GM21447 (cell line): Measurements from ENCODE around the gene PSMC6.
"Not testable (repeated sequence)": the region's sequence is repeated elsewhere in the genome, so short reads cannot be mapped to it uniquely, and the experiment has no call there.

Experiments
- ATAC-seq: cut with Tn5 transposase; IDR thresholded peaks from one replicate; pipeline ENCODE4 v1.9.1; 2021; ENCODE audit not compliant: unreplicated experiment

The PSMC6 gene

DNA sequence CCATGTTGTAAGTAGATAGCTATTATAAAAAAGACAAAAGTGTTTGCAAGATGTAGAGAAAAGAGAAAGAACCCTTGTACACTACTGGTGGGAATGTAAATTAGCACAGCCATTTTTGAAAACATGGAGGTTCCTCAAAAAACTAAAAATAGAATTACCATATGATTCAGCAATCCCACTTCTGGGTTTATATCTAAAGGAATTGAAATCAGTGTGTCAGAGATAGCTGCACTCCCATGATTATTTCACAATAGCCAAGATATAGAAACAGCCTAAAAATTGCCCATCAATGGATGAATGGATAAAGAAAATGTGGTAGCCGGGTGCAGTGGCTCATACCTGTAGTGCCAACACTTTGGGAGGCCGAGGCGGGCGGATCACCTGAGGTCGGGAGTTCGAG lies 9.2 kb downstream of the PSMC6 start:
- no peak for ATAC-seq

DNA sequence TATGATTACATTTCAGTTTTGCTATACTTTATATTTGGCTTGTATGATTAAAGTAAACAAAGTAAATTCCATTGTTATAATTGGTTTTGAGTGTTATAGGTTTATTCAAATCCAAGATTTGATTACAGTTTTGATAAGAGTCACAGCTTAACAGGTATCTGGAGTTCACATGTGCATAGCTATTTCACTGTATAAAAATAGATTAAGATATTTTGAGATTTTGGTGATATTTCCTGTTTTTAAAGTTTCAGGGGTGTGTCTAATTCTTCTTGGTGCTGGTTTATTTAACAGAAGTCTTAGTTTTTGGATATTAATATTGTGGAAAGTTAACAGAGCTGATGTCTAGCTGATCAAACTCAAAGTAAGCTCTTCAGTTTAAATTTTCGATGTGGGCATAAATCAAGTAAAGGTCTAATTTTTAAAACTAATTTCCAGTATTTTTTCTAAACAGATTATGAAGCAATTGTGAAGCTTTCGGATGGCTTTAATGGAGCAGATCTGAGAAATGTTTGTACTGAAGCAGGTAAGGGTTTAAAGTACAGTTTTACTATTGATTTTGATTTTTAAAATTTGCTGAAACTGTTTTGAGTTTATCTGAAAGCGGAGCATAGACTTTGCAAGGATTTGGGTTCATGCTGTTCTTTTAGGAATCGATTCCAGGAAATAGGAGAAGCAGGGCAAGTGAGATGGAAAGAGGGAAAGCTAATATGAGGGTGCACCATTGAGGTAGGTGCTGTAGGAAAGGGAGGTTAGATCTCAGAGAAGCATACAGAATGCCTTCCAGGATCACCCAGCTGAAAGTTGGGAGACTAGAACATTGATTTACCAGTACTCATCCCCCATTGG lies 16.7 kb downstream of the PSMC6 start:
- ATAC-seq, result no peak

DNA sequence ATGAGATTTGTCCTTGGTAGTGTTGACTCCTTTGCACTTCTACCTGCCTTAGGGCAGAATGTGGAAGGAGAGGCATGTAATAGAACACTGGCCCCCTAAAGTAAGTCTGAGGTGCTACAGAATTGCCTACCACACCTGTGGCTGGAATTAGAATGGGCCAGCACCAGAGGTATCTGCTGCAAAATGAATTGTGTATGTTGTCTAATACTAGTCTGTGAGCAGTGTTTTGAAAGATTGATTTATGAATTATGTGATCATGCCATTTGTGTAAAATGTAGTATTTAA lies 17.3 kb downstream of the PSMC6 start:
- no peak for ATAC-seq

DNA sequence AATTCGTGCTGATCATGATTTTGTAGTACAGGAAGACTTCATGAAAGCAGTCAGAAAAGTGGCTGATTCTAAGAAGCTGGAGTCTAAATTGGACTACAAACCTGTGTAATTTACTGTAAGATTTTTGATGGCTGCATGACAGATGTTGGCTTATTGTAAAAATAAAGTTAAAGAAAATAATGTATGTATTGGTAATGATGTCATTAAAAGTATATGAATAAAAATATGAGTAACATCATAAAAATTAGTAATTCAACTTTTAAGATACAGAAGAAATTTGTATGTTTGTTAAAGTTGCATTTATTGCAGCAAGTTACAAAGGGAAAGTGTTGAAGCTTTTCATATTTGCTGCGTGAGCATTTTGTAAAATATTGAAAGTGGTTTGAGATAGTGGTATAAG lies 20.5 kb downstream of the PSMC6 start:
- not testable (repeated sequence) for ATAC-seq

DNA sequence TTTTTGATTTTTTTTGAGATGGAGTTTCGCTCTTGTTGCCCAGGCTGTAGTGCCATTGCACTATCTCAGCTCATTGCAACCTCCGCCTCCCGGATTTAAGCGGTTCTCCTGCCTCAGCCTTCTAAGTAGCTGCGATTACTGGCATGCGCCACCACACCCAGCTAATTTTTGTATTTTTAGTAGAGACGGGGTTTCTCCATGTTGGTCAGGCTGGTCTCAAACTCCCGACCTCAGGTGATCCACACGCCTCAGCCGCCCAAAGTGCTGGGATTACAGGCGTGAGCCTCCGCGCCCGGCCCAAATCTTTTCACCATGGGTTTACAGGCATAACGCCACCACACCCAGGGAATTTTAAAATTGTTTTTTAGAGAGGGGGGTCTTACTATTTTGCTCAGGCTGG lies 22.0 kb downstream of the PSMC6 start:
- not testable (repeated sequence) for ATAC-seq

DNA sequence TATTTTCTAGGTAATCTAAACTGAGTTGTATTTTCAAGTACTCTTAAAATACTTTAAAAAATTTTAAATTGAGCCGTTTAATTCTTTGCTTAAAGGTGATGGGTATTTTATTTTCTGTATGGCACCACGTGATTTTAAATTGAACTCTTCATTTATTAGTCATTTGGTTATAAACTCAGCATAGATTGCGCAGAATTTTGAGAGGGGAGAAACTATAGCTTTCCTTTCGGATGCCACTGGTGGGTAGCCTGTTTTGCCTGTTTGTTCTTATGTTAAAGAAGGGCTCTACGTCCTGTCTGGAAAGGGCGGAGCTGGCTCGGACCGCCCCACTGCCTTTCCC lies 22.6 kb downstream of the PSMC6 start:
- ATAC-seq, result no peak

DNA sequence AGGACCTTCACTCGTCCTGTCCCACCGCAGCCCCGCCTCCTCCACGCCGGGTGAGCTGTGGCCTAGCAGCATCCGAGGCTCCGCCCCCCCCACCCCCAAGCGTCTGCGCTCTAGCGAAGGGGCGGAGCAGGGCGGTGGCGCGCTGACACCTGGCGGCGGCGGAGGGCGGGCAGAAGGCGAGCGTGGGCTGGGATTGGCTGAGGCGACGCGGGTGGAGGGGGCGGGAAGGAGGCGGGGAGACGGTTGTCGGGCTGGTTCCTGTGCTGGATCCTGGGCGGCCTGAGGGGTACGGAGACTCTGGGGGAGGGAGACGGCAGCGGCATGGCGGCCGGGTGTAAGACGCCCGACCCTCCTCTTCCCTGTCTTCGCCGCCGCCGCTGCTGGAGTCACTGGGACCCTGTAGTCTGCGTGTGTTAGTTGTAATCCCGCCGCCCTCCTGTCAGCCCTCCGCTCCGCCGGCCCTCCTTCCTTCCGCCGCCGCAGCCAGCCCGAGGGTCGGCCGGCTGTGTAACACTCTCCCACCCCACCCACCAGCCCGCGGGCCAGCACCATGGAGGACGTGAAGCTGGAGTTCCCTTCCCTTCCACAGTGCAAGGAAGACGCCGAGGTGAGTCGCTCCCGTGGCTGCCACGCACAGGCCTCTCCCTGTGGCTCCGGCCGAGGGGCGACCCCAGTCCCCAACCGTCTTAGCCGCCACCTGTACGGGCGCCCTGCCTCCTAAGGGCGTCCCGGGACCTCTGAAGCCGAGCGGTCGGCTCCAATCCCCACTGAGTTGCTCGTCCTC lies 23.1 kb downstream of the PSMC6 start, which contains the start of gene STYX:
STYX (plus strand) TSS at position 242 of the 784 bp plus-strand sequence; CDS start at position 551, 309 bp downstream.
- peak; percentile 89 for ATAC-seq

DNA sequence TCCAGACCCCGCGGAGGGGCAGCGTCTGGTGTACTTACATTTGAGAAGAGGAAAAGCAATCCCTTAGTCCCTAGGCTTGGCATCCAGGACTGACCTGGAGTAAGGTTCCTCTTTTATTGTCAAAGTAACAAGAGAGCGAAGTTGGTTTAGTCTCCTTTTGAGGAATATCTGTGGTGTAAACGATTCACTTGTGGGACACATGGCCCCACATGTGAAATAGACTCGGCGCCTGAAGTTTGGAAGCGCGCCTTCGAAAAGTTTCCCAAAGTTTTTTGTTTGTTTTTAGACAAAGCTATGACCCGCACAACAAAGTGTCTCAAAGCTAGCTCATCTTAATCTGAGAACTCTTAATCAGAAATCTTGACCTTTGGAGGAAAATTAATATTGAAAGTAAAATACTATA lies 23.7 kb downstream of the PSMC6 start:
- ATAC-seq, result no peak

DNA sequence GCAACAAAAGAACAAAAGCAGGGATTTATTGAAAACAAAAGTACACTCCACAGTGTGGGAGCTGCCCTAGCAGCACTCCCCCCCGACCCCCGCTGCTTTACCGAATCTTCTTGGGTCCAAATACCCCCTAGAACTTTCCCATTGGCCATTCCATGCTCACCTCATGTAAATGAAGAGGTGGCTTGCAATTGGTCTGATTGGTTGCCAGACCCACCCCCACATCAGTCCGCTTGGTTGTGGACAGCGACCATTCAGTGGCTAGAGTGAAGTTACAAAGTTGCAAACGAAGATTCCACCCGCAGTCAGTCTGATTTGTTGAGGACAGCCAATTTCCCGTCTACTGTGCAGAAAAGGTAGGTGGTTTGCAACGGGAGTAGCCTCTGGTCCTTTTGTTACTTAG lies 26.8 kb downstream of the PSMC6 start:
- ATAC-seq, result no peak

DNA sequence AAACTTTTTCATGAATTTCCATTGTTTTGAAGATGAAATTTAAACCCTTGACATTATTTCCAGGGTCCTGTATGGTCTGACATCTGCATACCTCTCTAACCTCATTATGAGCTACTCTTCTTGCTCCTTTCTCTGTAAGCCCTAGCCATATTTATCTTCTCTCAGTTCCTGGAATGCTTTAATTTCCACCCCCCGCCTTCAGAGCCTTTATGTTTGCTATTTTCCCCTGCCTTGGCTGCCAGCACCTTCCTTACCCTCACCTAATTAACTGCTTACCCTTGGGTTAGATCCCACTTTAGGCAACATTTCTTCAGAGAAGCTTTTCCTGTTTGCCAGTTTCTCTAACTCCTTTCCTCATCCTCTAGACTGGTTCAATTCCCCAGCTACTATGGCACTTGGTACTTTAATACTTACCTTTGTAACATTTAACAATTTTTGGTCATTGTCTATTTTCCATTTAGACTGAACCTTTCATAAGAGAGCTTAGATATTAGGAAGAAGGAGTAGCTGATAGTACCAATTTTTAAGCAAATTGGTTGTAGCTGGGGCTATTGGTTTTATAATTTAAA lies 29.0 kb downstream of the PSMC6 start:
- ATAC-seq, result no peak

DNA sequence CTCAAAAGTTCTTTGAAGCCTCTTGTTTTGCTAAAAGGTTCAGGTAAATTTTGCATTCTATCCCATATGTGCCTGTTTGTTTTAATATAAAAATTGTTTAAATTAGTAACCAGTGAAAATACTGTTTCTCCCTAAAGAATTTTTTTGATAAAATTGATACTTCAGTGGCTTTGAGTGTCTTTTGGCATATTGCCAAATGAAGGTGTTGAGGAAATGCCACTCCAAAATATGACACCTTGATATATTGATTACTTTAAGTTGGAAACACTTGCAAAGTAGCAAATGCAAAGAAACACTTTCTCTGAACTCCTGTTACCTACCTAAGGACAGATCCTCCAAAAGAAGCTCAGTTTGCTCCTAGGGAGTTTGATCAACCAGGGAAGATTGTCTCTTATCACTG lies 31.4 kb downstream of the PSMC6 start:
- ATAC-seq, result no peak

DNA sequence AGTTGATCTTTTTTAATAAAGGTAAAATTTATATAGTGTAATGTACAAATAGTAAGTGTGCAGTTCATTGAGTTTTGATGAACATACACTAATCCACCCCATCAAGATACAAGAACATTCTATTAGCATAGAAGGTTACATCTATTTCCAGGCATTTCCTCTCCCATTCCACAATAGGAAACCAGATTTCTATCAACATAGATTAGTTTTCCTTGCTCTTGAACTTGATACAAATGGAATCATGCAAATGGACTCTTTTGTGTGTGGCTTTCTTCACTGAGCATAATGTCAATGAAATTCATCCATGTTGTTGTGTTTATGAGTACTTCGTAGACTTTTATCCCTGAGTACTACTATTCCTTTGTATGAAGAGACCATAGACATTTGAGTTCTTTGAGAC lies 33.8 kb downstream of the PSMC6 start:
- no peak for ATAC-seq

DNA sequence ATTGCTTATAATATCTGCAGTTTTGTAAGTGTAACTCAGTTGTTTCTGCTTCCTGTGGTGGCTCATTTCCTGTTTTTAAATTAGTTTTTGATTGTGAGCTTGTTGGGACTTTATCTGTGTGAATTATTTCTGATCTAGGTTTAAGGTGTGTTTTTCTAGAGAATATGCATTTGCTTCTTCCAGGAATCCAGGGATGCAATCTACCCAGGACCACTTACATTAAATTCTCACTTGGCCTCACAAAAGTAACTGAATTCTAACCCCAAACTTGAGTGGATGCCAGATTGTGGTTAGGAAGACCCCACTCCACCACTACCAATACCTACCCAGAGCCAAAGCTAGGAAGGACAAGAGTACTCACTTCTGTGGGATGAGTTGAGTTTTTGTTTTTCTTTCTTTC lies 34.9 kb downstream of the PSMC6 start:
- peak; percentile 44 for ATAC-seq

DNA sequence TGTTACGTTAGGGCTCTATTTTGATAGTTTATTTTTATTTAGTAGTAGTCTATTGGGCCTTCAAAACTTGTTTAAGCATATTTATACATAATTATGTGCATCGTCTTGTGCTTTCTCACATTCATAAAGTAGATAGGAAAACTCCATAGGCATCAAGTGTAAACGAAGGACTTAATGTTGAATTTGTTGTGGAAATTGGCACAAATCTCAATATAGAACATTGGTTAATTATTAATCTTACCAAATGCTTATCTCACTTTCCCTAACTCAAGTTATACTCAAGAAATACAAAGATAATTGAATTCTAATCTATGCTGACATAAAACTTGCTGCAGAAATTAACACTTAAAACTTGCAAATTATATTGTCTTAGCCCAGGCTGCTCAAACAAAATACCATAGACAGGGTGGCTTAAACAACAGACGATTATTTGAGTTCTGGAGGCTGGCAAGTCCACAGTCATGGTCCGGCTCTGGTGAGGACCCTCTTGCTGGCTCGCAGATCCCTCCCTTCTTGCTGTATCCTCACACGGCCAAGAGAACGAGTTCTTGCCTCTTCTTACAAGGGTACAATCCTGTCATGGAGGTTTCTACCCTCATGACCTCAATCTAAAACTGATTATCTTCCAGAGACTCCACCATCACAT lies 41.8 kb downstream of the PSMC6 start:
- ATAC-seq, result no peak

DNA sequence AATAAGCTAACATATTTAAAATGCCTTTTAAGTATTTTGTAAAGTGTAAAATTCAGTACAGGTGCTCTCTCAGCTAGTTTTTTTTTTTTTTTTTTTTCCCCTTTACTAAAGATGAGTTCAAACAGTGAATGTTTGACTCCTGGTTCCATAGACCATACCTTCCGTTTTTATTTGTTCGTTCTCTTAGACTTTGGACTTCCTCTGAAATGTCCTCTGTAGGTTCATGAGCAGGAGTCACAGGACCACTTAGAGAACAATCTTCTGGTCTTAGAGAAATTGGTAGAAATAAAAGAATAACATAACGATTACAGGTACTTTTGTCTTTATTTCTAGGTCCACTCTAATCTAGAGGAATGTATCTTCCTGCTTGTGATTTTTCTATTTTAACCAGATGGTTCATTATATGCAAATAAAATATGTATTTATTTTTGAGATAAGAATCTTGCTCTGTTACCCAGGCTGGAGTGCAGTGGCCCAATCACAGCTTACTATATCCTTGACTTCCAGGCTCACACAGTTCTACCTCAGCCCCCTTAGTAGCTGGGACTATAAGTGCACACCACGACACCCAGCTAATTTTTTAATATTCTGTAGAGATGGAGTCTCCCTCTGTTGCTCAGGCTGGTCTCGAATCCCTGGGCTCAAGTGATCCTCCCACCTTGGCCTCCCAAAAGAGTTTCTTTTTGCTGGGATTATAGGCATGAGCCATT lies 48.8 kb downstream of the PSMC6 start:
- no peak for ATAC-seq

DNA sequence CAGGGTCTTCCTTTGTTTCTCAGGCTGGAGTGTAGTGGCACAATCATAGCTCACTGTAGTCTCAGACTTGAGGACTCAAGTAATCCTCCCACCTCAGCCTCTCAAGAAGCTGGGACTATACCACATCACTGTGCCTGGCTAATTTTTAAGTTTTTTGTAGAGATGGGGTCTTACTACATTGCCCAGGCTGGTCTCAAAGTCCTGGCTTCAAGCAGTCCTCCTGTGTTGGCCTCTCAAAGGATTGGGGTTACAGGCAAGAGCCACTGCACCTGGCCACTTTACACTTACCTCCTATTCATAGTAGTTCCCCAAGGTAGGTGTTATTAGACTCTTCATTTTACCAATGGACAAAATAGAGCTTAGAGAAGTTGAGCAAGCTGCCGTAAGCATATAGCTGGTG lies 52.1 kb downstream of the PSMC6 start:
- no peak for ATAC-seq

DNA sequence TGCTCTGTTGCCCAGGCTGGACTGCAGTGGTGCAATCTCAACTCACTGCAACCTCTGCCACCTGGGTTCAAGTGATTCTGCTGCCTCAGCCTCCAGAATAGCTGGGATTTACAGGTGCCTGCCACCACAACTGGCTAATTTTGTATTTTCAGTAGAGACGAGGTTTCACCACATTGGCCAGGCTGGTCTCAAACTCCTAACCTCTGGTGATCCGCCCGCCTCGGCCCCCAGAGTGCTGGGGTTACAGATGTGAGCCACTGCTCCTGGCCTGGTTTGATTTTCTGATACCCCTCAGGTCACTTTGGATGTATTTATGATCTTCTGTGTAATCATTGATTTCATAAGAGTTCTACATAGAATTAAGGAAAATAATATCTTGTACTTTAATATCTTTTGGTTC lies 55.9 kb downstream of the PSMC6 start:
- ATAC-seq, result not testable (repeated sequence)

DNA sequence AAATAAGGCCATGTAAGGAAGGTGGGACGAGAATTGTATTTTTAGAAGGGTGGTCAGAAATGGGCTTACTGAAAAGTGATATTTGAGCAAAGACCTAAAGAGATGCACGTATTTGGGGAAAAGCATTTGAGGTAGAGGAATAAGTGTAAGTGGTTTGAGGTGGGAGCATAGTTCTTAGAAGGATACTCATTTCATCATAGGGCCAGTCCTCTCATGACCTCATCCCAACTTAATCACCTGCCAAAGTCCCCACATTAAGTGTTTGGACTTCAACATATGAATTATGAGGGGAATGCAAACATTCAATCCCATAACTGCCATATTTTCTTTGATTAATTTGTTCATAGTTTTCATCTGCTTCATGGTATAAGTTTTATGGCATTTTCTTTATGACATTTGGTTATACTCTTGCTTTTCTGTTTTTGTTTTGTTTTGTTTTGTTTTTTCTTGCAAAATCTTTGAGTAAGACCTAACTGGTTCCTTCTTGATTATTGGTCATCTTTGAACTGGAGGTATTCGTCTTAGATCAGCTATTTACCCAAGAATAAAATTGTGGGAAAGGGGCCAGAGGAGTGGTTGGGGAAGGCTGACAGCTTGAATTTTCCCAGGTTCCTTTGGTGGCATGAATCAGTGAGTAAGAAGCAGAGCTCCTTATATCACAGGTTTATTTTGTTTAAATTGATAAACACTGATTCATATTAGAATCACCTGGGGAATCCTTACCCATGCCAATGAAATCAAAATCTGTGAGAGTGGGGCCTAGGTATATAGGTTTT lies 60.2 kb downstream of the PSMC6 start:
- ATAC-seq, result no peak

DNA sequence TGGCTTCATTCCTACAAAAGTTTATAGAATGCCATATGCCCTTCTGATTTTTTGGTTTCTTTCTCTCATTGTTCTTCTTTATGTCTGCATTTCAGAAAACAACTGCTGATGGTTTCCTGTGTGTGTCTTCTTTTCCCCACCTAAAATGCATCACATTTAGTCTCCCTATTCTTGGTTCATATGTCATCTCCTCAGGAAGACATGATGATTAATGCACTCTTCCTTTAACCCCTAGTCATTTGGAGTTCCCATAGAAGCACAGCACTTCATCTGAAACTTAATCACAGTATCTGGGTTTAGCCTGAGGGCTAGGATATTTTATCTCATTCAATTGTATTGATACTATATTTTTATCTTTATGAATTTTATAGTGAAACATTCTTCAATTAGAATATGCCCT lies 62.9 kb downstream of the PSMC6 start:
- no peak for ATAC-seq

DNA sequence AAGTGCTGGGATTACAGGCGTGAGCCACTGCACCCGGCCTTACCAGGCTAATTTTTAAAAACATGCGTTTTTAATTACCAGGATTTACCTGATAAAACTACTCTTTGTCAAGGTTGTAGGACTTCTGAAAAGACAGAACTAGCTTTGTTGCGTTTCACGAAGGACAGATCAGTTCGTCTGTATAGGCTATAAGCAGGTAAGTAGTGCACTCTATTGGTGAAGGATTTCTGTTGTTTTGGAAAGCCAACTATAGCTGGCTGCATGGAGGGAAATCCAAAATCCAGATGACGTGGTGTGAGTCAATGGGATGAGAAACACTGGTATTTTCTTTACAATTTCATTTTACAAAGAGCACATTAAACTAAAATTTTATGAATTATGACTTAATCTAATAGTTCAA lies 69.8 kb downstream of the PSMC6 start:
- ATAC-seq, result no peak
